SJCRH30 (cell line): ENCODE results near the gene STX7. TPM values are rescaled to one million over a fixed set of nuclear protein-coding genes. Genes with fewer than 3 reads are reported as not detected.

Experiments
- DNase-seq, 2 experiments: peaks; one replicate each; pipeline ENCODE4 v3.0.0-alpha.2; 2015 to 2020
- H3K27ac ChIP-seq: fragments of 250-450 bp; sonication (Bioruptor Pico); 2 replicates; pipeline ENCODE4 v1.5.1; 2020; ENCODE audit warnings: mild to moderate bottlenecking, moderate library complexity
- H3K27me3 ChIP-seq: fragments of 250-450 bp; sonication (Bioruptor Pico); 2 replicates; pipeline ENCODE4 v1.5.1; 2020; ENCODE audit warnings: mild to moderate bottlenecking, moderate library complexity
- H3K36me3 ChIP-seq: fragments of 250-450 bp; sonication (Bioruptor Pico); 2 replicates; pipeline ENCODE4 v1.5.1; 2020; ENCODE audit warnings: mild to moderate bottlenecking, moderate library complexity
- H3K4me1 ChIP-seq: fragments of 250-450 bp; sonication (Bioruptor Pico); 2 replicates; pipeline ENCODE4 v1.5.1; 2020; ENCODE audit warnings: mild to moderate bottlenecking, moderate library complexity
- H3K4me3 ChIP-seq: fragments of 250-450 bp; sonication (Bioruptor Pico); 2 replicates; pipeline ENCODE4 v1.5.1; 2020; ENCODE audit warnings: mild to moderate bottlenecking, moderate library complexity
- H3K9me3 ChIP-seq: fragments of 250-450 bp; sonication (Bioruptor Pico); replicated peaks from 2 replicates; pipeline ENCODE4 v1.5.1; 2020; ENCODE audit warnings: mild to moderate bottlenecking, moderate library complexity
- total RNA-seq: library from RNA; depleted of rRNA; stranded (reverse); fragments of >200 nt; shearing (Covaris generic); gene quantifications from 2 replicates; pipeline ENCODE4 v1.2.3, GENCODE V29; 2014

Gene STX7
- total RNA-seq, 1 experiment from 2014 or later, result 17.3 TPM

- DNase-seq, result no peak
Measured at GRCh38 chr6:132475925-132476324, 37.0 kb downstream of the STX7 start.

GRCh38 chr6:132471787-132472186 lies 41.1 kb downstream of the STX7 start:
- Histone ChIP-seq H3K36me3 (peaks cover 16% of the 10 kb centered on the region), H3K4me3 (no peak overlapping the region), H3K4me1 (no peaks in the 10 kb centered on the region), H3K27ac (no peak overlapping the region), H3K27me3 (no peaks in the 10 kb centered on the region), H3K9me3 (no peaks in the 10 kb centered on the region; the same call in 1 of the 2 replicates)
- DNase-seq, result no peak

More at GRCh38 chr6:132475925-132476324, 37.0 kb downstream of the STX7 start:
- H3K36me3 ChIP-seq, result no peaks in the 10 kb centered on the region
- no peaks in the 10 kb centered on the region for H3K27me3 ChIP-seq
- no peak overlapping the region for H3K27ac ChIP-seq
- H3K4me1 ChIP-seq, result no peaks in the 10 kb centered on the region
- H3K4me3 ChIP-seq, result no peak overlapping the region
- H3K9me3 ChIP-seq, result no peaks in the 10 kb centered on the region

GRCh38 chr6:132466952-132467351 lies 46.0 kb downstream of the STX7 start:
- DNase-seq, result no peak
- Histone ChIP-seq H3K36me3 (peaks cover 29% of the 10 kb centered on the region), H3K27me3 (no peaks in the 10 kb centered on the region), H3K4me1 (no peaks in the 10 kb centered on the region), H3K9me3 (no peaks in the 10 kb centered on the region; the same call in 1 of the 2 replicates), H3K27ac (no peak overlapping the region), H3K4me3 (no peak overlapping the region)

GRCh38 chr6:132465530-132466485 lies 47.1 kb downstream of the STX7 start:
- no peaks in the 10 kb centered on the region for H3K4me1 ChIP-seq
- DNase-seq, result no peak
- no peaks in the 10 kb centered on the region for H3K27me3 ChIP-seq
- no peaks in the 10 kb centered on the region; the same call in 1 of the 2 replicates for H3K9me3 ChIP-seq
- H3K27ac ChIP-seq, result no peak overlapping the region
- H3K36me3 ChIP-seq, result peaks cover 29% of the 10 kb centered on the region
- no peak overlapping the region for H3K4me3 ChIP-seq

GRCh38 chr6:132464538-132465256 lies 48.2 kb downstream of the STX7 start:
- peaks cover 30% of the 10 kb centered on the region for H3K36me3 ChIP-seq
- H3K27ac ChIP-seq, result no peak overlapping the region
- DNase-seq, result no peak
- no peaks in the 10 kb centered on the region for H3K27me3 ChIP-seq
- no peak overlapping the region for H3K4me3 ChIP-seq
- no peaks in the 10 kb centered on the region; the same call in 1 of the 2 replicates for H3K9me3 ChIP-seq
- H3K4me1 ChIP-seq, result no peaks in the 10 kb centered on the region

- Histone ChIP-seq H3K9me3 (no peaks in the 10 kb centered on the region), H3K27ac (no peak overlapping the region), H3K4me1 (no peaks in the 10 kb centered on the region), H3K36me3 (peaks cover 17% of the 10 kb centered on the region), H3K4me3 (no peak overlapping the region), H3K27me3 (no peaks in the 10 kb centered on the region)
- DNase-seq, result no peak
Measured at GRCh38 chr6:132461958-132462357, 51.0 kb downstream of the STX7 start.

GRCh38 chr6:132459605-132459952 lies 53.3 kb downstream of the STX7 start:
- DNase-seq, result no peak
- Histone ChIP-seq H3K27ac (no peak overlapping the region), H3K4me1 (no peaks in the 10 kb centered on the region), H3K4me3 (no peak overlapping the region), H3K36me3 (peaks cover 20% of the 10 kb centered on the region), H3K27me3 (no peaks in the 10 kb centered on the region), H3K9me3 (no peaks in the 10 kb centered on the region)

DNA sequence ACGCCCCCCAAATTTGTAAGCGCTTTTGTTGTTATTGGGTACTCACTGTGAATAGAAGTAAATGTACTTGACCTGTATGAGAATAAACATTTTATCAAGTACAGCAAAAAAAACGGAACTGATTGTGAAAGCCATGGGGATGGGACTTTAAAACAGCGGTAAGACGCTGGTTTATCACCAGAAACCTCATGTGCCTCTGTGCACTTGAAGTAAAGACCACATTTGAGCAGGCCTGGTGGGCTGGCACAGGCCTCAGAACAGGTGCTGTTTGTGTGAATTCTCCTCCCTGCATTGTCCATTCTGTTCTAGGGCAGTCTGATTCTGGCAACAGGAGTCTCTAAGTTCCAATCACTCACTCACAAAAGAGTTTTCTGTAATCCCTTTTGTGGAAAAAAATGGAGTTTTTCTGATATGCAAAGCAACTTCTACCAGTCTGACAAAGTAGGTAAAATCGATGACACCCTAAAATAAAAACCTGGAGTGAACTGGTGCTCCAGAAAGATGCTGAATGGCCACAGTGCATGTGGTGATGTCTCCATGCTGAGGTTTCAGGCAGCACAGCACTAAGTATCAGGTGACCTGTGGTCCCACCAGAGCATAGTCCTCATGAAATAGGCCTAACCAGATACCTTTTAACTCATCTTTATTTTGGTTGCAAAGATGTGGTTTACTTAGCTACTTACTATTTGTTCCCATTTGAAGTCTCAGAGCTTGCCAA lies 53.9 kb downstream of the STX7 start:
- Histone ChIP-seq H3K4me3 (no peak overlapping the region), H3K9me3 (no peaks in the 10 kb centered on the region), H3K27ac (no peak overlapping the region), H3K36me3 (peaks cover 20% of the 10 kb centered on the region), H3K27me3 (no peaks in the 10 kb centered on the region), H3K4me1 (no peaks in the 10 kb centered on the region)
- DNase-seq, result peak in 1 of 2 experiments; percentile 14

DNA sequence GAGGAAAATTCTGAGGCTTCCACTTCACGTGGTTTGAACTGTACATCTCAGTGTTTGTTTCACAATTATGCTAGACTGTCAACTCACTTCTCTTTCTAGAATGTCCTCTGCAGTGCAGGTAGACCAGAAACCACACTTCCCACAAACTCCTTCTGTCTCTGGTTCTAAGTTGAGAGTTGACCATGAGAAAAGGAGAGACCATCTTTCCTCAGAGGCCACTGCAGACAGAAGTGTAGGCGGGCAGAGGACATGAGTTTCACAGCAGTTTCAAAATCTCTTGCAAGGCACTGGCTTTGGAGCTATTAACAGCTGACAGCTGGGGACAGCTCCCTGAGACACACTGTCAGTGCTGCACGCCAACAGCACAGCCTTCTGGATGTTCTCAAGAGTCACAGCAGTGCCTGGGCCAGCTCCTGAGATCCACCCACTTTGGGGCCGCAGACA lies 56.2 kb downstream of the STX7 start:
- no peak overlapping the region for H3K4me3 ChIP-seq
- H3K36me3 ChIP-seq, result peaks cover 7% of the 10 kb centered on the region
- no peaks in the 10 kb centered on the region for H3K27me3 ChIP-seq
- no peaks in the 10 kb centered on the region for H3K9me3 ChIP-seq
- H3K4me1 ChIP-seq, result no peaks in the 10 kb centered on the region
- peak; percentile 25 to 34 for DNase-seq
- H3K27ac ChIP-seq, result no peak overlapping the region

DNA sequence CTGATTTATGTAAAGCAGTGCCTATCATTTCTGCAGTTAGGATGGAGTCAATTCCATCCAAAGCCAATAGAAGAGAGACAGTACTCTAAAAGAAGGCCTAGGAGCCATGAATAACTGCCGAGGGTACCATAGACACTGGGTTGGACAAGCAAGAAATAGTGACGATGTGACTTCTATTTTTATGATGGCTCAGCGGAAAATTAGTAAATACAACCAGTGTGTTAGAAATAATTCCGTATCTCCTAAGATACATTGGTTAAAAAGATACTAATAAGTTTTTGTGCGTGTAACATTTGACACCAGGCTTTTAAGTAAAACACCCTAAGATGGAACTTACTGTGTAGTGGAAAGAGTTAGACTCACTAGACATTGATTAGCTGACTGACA lies 66.1 kb downstream of the STX7 start:
- Histone ChIP-seq H3K4me3 (no peak overlapping the region), H3K27ac (no peak overlapping the region), H3K36me3 (no peaks in the 10 kb centered on the region), H3K9me3 (no peaks in the 10 kb centered on the region), H3K27me3 (no peaks in the 10 kb centered on the region), H3K4me1 (peaks cover 14% of the 10 kb centered on the region)
- DNase-seq, result no peak

DNA sequence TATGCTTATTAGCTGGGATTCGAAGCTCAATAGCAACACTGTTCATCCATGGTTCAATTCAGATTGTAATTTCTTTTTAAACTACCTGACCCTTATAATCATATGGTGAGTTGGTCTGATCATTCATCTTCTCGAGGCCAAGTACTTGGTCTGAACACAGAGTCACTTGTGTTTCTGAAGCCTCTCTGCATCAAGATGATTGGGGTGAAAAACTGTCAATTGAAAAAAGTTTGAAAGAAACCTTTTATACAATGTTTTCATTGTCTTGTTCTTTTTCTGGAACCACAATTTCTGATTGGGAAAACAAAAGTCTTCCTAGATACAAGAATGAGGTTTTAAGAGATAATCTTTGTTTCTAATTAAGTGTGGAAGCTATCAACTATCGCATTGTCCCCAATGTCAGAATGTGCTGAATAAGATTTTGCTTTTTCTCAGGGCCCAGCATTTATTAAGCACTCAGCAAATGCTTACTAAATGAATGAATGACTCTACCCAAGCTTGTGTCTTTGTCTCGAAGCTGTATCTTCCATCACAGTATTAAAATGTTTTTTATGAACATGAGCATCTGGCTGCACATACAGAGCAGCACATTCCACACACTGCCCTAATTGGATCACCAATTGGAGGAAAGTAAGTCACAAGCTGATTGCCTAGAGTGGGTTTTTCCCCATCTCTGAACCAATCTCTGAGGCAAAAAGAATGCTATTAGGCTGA lies 66.6 kb downstream of the STX7 start:
- peak overlapping the region; percentile 18; the same call in 1 of the 2 replicates for H3K27ac ChIP-seq
- DNase-seq, result no peak
- H3K4me1 ChIP-seq, result peaks cover 14% of the 10 kb centered on the region
- H3K36me3 ChIP-seq, result no peaks in the 10 kb centered on the region
- H3K27me3 ChIP-seq, result no peaks in the 10 kb centered on the region
- no peaks in the 10 kb centered on the region for H3K9me3 ChIP-seq
- H3K4me3 ChIP-seq, result no peak overlapping the region

DNA sequence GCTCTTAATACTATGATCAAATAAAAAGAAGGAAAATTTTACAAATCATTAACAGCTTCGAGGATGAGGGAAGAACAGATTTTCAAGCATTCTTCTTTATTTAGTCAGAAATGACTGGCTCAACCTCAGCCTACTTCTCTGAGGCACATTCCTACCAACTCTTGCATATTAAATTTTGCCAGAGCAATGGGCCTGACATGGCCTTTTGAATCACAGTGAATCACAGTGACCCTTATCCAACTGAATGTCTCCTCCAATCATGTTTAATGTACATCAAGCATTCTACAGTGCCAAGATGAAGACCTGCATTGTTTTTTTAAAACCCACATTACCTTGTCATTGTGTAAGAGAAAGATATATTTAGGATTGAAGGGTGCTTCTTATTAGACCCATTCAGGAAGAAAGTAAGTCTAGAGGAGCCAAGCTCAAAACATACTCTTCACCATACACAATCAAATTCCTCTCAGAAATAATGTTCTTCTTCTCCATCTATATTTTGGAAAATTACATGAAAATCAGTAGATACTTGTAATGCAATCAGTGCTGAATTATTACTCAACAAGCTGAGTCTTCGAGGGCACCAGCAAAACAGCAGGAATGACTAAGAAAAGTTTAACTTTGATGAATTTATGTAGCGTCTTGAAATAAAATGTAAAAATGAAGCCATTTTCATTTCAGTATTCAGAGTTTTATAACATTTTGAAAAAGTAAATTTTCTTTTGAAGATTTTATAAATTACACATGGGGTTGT lies 67.5 kb downstream of the STX7 start:
- Histone ChIP-seq H3K4me3 (no peak overlapping the region), H3K4me1 (peaks cover 14% of the 10 kb centered on the region), H3K9me3 (no peaks in the 10 kb centered on the region), H3K36me3 (no peaks in the 10 kb centered on the region), H3K27me3 (no peaks in the 10 kb centered on the region), H3K27ac (no peak overlapping the region)
- DNase-seq, result no peak

GRCh38 chr6:132443206-132443605 lies 69.7 kb downstream of the STX7 start:
- no peaks in the 10 kb centered on the region for H3K36me3 ChIP-seq
- no peaks in the 10 kb centered on the region for H3K9me3 ChIP-seq
- no peaks in the 10 kb centered on the region for H3K27me3 ChIP-seq
- peak in 1 of 2 experiments; percentile 21 for DNase-seq
- peaks cover 14% of the 10 kb centered on the region for H3K4me1 ChIP-seq
- no peak overlapping the region for H3K4me3 ChIP-seq
- H3K27ac ChIP-seq, result peak overlapping the region; percentile 22
